Measurements from ENCODE around the gene BRD7.

Gene BRD7

GRCh38 chr16:50279504-50279865, 89.3 kb downstream of the BRD7 start:
- TF ChIP-seq CTCF (IDR thresholded peaks at IDR 0.05; ENCODE audit: low read depth, low read length): no peak
- DNase-seq (ENCODE audit: extremely low read depth, low read depth): no peak

DNA sequence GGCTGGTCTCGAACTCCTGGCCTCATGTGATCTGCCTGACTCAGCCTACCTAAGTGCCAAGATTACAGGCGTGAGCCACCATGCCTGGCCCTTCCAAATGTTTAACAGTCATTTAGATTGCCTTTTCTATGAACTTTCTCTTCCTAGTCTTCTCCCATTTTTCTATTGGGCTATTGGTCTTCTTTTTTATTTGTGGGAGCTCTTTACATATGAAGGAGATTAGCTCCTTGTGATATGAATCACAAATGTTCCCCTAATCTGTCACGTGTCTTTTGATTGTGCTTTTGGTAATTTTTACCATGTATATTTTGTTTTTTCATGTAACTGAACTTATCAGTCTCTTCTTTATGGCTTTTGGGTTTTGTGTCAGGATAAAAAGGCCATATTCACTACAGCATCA, 90.5 kb downstream of the BRD7 start:
- no peak for DNase-seq (ENCODE audit: extremely low read depth, low read depth)
- TF ChIP-seq CTCF (IDR thresholded peaks at IDR 0.05; ENCODE audit: low read depth, low read length): no peak

GRCh38 chr16:50276801-50277555, 91.8 kb downstream of the BRD7 start:
- TF ChIP-seq CTCF (IDR thresholded peaks at IDR 0.05; ENCODE audit: low read depth, low read length): no peak
- DNase-seq (ENCODE audit: extremely low read depth, low read depth): no peak

- no peak for TF ChIP-seq CTCF (IDR thresholded peaks at IDR 0.05; ENCODE audit: low read depth, low read length)
- DNase-seq (ENCODE audit: extremely low read depth, low read depth): no peak
These were observed 92.5 kb downstream of the BRD7 start for GRCh38 chr16:50276326-50276640.

GRCh38 chr16:50275428-50276325, 93.1 kb downstream of the BRD7 start:
- no peak for TF ChIP-seq CTCF (IDR thresholded peaks at IDR 0.05; ENCODE audit: low read depth, low read length)
- no peak for DNase-seq (ENCODE audit: extremely low read depth, low read depth)

DNA sequence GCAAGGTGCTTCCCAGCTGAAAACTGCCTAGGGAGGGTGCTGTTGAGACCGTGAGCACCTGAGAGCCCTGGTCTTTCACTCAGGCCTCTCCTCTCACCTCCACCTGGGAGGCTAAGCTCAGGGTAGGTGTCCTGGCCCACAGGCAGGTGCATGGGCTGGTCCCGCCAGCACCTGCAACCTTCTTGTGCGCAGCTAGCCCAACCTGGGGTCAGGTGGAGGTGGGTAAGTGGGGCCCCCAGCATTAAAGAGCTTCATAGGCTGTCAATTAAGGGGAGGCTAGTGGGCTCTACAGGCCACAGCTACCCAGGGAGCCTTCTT, 93.7 kb downstream of the BRD7 start:
- no peak for DNase-seq (ENCODE audit: extremely low read depth, low read depth)
- no peak for TF ChIP-seq CTCF (IDR thresholded peaks at IDR 0.05; ENCODE audit: low read depth, low read length)

- no peak for TF ChIP-seq CTCF (IDR thresholded peaks at IDR 0.05; ENCODE audit: low read depth, low read length)
- no peak for DNase-seq (ENCODE audit: extremely low read depth, low read depth)
These were observed 94.3 kb downstream of the BRD7 start for GRCh38 chr16:50274326-50275097.
